ENCODE data around the gene OTC.

The OTC gene

DNA sequence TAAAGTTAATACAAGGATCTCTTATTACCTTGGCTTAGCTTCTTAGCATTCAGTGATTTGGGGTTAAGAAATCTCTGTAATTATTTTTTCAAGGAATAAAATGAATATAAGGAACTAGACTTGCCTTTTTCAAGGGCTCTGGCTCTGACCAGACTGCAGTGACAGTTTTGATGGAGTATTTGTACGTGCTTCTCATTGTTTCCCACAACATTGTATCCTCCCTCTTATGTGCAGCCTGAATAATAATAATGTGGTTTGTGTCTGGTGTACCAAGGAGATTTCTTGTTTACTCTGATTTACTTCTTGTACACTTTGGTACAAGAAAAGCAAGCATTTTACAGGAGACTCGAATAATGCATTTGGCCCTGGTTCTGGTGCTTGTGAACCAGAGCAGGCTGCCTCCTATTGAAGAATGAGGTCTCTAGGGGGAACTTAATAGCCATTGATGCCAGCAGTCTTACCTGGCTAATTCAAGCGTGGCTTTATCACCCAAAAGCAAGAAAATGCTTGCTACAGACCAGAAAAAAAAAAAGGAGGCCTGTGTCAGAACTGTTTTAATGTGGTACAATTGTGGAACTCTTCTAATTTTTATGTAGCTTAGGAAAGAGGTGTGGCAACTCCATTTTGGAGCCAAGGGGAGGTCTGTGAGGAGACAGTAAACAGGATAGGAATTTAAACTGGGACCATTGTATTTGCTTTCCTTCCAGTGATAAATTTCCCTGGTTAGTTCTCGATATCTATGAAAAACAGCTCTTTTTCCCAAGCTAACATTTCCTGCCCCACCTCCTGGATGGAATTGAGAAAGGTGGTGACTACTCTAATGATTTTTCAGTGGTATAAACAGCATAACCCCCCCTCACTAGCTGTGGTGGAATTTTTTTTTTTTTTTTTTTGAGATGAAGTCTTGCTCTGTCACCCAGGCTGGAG, 5.6 kb downstream of the OTC start:
- DNase-seq = no peak

DNA sequence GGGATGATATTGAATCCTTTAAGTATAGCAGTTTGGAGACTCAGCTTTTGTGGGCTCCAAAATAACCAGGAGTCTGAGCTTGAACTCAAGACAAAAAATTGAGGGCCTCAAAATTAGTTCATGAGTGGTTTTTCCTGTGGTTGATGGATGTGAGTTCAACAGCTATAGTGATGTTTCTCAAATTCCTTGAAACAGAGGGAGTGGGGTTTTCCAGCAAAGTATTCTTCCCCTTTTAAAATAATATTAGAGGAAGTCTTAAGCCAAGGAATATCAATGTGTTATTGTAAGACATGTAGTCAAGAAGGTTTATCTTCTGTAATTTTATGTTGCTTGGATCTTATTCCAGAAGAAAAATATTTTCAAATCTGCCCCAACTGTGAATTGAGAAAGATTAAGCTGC, 10.6 kb downstream of the OTC start:
- DNase-seq = no peak

DNA sequence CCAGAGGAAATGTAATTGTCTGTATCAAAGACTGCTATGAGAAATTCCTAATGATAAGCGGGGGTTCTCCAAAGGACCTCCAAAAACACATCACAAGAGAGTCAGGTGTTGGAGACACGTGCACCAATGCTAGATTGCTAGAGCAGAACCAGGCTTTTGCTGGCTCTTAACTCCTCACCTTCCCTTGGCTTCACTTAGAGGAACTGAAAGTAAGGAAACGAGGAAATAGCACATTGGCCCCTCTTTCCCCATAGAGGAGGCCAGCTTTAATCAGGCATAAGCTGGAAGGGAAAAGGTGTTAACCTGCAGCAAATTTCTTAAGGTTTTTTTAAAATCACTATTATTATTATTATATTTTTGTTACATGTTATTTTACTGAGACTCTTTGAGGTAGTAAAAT, 13.6 kb downstream of the OTC start:
- DNase-seq = no peak

DNA sequence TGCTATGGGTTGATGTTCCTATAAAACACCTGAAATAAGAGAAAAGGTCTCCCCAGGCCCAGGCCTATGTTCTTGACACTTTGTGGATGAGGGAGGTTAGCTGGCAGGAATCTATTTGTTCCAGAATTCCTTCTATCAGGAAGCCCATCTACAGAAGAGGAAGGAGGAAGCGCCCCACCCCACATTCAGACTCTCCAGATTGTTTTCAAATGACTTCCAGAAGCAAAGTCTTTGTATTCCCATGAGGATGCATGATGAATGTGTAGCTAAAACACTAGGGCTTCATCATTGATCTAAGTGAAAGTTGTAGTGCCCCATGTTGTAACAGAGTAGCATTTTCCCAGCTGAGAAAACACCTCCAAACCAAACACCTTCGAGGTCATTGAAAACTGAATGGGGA, 16.4 kb downstream of the OTC start:
- no peak for DNase-seq

DNA sequence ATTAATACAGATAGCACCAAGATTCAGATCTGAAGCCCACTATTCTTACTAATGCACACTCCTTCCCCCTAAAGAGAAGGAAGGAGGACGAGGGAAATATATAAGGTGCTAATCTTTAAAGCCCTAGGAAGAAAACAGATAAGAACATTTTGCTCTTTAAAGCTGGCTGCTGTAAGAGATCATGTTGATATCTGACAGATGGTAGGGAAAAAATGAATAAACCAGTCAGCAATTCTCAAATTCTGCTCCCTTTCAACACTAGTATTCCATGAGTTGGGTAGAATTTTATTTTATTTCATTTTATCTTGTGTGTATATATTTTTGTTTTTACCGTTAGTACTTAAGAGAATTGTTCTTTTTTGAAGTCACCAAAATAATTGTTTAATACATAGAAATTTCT, 19.2 kb downstream of the OTC start:
- DNase-seq = no peak

DNA sequence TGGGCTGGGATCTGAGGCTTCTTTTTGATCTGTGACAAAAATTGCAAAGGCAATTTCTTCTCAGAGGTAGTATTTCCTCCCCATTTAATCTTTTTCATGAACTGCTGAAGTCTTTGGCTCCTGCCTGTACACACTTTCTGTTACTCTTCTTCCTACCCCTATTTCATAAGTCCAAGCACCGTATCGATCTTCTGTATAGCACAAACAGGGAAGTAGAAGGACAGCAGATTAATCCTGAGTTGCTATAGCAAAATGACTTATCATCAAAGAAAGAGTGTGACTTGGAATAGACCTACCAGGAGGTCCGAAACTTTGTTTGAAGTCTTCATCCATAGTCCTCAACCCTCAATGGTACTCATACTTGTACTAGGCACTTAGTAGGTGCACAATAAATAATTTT, 22.0 kb downstream of the OTC start:
- no peak for DNase-seq

DNA sequence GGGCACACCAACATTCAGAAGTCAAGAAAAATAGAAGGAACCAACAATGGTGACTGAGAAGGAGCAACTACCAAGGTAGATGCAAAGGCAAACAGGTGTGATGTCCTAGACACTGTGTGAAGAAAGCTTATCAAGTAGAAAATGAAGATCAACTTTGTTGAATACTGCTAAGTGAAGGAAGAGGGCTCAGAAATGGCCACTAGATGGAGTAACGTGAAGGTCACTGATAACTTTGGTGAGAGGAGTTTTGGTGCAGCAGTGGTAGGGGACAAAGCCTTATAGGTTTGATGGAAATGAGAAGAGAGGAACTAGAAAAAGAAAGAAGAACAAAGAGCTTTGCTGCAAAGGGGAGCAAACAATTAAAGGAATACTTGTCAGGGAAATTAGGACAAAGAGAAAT, 23.5 kb downstream of the OTC start:
- no peak for DNase-seq

DNA sequence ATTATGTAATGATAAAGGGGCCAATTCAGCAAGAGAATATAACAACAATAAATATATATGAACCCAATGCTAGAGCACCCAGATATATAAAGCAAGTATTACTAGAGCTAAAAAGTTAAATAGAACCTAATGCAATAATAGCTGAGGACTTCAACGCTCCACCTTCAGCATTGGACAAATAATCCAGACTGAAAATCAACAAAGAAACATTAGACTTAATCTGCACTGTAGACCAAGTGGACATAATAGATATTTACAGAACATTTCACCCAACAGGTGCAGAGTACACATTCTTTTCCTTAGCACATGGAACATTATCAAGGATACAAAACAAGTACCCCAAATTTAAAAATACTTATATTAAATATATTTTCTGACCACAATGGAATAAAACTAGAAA, 24.3 kb downstream of the OTC start:
- DNase-seq = no peak

DNA sequence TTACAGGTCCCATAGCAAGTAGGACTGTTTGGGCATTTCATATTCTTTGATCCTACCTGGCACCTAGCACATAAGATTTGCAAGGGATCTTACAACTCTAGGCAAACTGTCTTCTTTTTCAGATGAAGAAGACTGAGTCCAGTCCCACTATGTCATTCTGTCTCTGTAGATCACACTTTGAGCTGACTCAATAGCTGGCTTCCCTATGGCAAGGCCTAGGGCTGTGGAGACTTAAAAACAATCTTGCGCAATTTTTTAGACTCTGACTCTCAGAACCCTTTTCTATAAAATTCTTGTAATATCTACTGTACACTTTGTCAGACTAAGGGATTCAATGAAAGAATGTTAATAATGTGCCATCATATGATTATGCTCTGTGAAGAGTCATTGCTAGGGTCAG, 26.7 kb downstream of the OTC start:
- no peak for DNase-seq

DNA sequence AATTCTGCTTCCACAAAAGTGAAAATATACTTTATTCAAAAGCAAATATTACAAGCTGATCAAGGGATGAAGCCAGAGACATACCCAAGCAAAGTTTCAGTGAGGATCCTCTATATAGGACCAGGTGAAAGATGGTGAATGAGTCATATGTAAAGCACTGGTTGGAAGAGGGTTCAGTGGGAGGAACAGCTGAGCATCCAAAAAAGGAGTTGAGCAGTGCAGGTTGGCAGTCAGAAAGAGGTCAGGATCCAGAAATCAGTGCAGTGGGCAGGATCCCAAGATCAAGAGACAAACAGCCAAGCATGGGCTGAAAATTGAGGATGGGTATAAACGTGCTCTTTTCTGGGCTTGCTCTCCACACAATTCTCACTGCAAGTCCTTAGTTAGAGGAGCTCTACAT, 30.3 kb downstream of the OTC start:
- DNase-seq = no peak

DNA sequence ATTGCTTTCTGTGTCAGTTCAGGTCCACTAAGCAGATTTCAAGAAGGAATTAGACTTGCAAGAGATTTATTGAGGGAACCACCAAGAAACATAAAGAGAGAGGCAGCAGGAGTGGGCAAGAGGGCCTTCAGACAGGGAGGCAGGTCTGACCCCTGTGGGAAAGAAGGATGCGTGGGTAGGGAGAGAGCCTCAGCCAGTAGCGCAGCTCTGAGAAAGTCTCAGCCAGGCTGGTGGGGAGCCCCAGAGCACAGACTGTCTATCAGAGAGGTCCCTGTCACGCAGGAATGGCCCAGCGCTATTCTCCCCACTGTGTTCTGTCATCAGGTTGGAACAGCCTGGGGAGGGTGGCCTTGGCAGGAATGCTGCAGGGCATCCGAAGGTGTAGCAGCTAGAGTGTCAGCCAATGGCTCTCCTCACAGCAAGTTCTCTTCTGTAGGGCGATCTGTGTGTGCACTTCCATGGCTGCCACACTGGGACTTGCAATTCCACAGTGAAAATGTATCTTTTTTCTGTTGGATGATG, 48.0 kb downstream of the OTC start:
- no peak for DNase-seq

DNA sequence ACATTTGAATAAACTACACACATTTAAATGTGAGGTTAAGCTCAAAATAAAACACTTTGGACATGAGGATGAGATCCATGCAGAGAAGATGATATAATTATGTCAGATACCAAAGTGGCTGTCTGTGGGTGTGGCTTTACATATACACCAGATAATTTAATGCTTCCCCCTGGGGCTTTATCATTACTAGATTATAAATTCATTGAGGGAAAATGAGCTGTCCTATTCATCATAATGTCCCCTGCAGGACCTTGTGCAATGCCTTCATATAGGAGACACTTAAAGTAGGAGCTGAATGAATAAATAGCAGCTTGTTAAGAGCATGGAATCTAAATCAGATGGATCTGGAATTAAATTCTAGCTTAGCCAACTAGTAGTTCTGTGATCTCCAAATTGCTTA, 49.7 kb downstream of the OTC start:
- DNase-seq = no peak

DNA sequence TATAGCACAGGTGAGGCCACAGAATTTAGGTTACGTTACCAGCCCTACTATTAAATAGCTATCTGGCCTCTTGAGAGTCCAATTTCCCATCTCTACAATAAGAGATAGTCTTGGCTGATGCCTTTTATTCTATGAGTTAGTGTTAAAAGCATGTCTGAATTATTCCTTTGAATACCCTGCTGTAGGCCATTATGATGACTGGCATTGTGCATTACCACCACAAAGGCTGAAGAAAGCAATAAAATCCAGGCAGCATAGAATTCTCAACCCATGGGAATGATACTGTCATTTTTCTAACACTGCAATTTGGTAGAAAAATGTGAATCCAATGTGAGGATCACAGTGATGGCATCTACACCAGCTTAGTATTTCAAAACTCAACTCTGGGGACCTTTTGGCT, 51.4 kb downstream of the OTC start:
- no peak for DNase-seq

DNA sequence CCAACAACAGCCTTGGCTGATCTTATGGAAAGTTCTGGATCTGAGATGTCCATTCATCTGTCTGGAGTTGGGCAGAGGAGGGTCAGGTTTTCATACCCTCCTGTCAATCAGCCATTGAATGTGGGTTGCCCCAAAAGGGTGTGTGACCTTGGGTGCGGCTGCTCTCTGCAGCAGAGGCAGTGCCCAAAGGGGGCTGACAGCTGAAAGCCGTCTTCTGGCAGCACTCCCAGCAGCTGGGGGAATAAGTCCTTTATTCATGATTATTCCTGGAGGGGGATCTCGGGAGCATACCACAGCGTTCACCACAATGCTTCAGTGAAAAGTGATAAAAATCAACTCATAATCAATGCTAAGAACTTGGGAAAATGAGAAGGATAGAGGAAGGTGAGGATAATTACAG, 54.7 kb downstream of the OTC start:
- DNase-seq = no peak

DNA sequence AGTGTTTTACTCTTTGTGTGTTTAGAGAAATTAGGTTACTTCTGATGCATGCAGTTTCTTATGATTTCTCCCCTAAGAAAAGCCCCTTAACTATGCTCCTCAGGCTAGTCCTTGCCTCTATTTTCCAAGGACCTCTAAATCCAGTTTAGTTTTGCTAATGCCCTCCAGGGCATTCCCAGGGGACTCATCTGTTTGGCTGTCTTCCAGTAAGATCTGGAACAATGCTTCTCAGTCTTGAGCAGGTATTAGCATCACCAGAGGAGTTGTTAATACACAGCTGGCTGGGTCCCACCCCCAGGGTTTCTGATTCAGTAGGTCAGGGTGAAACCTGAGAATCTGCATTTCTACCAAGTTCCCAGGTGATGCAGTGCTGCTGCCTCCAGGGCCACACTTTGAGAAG, 56.9 kb downstream of the OTC start:
- no peak for DNase-seq

DNA sequence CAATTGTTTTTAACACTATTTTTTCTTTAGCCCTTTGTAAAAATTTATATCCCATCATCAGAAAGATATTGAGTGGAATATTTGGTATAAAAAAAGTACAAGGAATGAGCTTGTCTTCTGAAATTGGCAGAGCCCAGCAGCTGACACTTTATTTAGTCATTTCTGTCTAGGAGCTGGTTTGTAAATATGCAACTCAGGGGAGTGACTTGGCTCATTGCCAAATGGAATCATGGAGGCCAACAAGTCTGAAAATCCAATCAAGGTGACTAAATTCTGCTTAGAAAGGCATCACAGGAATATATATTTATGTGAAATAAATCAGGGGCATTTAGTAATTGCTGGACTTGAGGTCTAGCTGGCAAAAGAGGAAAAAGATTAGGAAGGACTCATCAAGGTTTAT, 74.4 kb downstream of the OTC start:
- no peak for DNase-seq

DNA sequence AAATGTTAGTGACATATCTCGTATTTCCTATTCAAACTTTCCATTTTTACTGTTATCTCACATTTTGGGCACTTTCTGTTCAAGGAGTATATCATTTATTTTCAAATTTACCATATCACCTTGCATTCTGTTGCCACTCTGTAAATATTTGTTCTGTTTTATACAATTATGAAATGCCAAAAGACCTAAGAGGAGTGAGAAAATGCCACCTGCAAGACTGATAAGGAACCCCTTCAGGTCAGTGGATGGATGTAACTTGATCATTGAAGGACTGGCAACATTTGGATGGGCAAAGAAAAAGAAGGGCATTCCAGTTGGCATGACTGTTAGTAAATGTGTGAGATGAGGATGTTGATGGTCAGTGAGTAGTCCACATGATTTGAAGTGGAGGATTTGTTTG, 79.1 kb downstream of the OTC start:
- DNase-seq = no peak

DNA sequence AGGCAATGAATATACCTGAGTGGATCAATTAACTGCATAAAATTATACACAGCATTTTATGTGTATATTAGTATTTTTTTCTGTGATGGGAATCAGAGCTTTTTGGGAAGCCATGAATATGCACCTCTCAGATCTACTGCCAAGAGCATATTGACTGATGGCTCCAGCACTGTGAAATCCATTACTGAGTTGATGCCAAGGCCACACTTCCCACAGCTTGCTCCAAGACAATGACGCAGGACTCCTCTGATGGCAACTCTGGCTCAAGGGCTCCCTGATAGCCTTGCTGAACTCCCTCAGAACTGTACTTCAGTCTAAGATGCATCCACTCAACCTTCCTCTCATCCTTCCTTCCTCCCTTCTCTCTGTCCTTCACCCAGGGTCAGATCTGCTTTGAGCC, 82.7 kb downstream of the OTC start:
- DNase-seq = no peak

DNA sequence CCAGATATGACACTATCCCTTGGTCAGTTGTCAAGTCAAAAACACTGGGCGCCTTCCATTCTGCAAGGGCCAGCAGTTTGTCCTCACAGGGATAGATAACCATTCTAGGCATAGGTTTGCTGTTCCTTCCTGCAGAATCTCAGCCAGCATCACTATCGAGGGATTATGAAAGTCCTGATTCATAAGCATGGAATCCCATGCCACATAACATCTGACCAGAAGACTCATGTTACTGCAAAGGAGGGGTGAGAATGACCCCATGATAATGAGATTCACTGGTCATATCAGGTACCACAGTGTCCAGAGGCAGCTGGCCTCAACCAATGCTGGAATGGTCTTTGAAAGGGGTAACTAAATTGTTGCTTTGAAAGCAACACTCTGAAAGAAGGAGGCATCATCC, 84.7 kb downstream of the OTC start:
- DNase-seq = no peak

DNA sequence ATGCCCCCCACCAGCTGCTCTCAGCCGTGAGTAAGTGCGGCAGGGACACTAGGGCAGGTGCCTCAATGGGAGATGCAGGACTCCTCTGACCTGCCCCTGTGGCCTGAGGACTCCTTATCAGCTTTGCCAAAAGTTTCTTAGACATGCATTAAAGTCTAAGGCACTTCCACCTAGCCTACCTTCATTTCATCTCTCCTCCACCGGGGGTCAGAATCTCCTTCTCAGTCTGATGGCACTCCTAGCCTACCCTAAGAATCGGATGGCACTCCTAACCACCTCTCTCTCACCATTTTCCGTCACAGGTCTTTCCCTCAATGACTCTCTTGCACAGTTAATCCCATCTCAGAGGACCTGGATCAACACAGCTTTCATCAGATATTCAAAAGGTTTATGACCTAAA, 85.9 kb downstream of the OTC start:
- DNase-seq = no peak

DNA sequence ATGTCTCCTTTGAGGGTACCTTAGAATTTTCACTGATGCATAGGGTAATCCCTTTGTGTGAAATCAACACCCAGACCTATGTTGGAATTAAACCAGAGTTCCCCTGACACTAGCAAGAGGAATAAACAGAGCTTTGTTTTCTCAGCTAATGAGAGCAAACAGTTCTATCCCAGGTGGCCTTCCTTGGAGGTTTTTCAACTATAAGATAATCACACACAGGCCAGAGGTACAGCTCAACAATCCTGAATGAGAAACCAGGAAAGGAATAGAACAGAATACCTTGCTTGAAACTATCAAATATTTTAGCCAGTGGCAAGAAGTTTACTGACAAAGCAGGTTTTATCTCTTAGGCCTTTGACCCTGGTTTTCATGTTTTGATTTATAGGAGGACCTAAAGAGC, 100.2 kb downstream of the OTC start:
- no peak for DNase-seq

DNA sequence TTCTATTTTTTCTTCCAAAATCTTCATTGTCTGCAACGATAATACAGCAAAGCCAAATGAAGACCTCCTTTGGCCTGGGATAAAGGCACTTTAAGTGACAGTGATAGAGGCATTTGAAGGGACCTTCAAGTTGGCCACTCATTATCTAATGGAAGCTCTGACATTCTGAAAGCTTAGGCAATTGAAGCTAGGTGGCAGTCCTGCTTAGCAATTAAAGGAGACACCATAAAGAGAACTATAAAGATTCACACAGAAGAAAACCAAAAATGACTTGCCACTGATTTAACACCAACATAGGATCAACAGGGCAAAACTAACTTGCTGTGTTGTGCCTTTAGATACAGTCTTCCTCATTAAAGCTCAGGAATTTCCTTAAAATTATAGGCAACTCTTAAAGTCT, 105.7 kb downstream of the OTC start:
- DNase-seq = no peak

DNA sequence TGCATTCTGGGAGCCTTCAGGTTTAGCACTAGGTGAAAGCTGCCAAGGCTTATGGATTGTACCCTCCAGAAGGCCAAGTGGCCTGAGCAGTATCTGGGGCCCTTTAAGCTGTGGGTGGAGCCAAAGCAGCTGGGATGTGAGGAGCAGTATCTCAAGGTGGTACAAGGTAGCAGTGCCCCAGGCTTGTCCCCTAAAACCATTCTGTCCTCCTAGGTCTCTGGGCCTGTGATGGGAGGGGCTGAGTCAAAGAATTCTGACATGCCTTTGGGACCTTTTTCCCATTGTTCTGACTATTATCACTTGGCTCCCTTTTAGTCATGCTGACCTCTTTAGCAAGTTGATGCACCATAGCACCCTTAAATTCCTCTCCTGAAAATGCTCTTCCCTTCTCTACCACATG, 109.9 kb downstream of the OTC start:
- no peak for DNase-seq

DNA sequence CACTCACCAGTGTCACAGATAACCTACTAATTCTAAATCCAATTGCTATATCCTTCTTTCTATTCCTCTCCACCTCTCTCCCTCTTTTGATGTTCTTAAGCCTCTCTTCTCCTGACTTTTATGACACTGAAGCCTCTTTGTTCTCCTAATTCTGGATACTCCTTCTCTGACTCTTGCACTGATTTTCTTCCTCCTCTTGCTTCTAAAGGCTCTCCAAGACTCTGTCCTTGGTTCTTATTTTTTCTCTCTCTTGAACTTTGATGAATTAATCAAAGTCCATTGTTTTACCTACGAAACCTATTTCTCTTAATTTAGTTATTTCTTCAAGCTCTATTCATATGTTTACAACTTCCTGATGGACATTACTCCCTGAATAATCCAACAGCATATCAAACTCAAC, 113.3 kb downstream of the OTC start:
- DNase-seq = no peak

DNA sequence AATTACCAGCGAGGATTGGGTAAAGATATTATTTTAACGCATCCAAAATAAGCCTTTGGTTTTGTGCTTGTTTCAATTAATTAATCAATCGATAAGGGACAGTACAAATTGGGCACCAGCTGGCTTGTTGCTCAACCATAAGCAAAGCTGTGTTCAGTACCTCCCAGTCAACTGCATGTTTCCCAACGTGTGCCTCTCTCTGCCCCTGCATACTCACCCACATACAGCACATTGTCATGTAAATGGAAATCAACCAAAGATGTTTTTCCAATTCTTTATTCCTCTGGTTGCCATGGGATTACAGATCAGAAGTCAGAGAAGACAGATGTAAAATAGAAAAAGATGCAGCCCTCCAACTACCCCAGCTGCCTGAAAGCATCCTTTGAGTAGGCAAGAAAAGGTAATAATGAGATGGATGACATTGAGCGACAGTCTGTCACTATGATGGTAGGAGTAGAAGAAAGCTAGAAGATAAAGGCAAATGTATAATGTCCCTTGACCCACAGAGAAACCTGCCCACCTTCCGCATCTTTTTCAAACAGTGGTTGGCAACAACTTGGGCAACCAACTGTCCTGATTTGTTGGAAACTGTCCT, 116.3 kb downstream of the OTC start:
- DNase-seq = no peak
